GM12864 (cell line): Measurements from ENCODE around the gene ANKFN1.
A peak's percentile ranks its signal among the peaks of the same experiment; 100 is the strongest.

ENCODE experiments used
- DNase-seq: peaks from one replicate; pipeline ENCODE4 v3.0.0-alpha.2; 2011; ENCODE audit warnings: low read depth
- H3K4me3 ChIP-seq: 2 replicates; pipeline ENCODE4 v1.5.1; 2011; ENCODE audit warnings: mild to moderate bottlenecking, low read depth, low read length, control low read depth
- TF ChIP-seq, protein P1 (sequence below): IDR thresholded peaks from 2 replicates; pipeline ENCODE4 v1.5.1; 2011; ENCODE audit warnings: low read depth, mild to moderate bottlenecking, moderate library complexity, low read length, control low read depth, inconsistent platforms; ENCODE audit errors: missing control alignments

Gene ANKFN1

DNA sequence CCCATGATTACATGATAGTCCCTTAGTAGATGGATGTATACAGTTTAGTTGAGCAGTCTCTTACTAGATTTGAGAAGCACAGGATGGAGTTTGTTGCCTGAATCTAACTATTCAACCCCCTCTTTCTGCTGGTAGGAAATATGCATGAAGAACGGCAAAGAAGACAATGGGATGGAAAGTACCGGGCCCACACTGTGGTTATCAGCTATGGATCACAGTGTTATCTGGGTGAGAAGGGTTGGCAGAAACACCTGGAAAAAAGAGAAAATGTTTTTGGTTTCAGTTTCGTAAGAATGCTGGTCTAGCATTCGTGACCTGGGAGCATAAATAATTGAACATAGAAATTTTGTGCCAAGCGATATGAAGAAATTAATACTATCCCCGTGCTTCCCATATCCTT, 53.1 kb downstream of the ANKFN1 start:
- TF ChIP-seq, protein P1, sequence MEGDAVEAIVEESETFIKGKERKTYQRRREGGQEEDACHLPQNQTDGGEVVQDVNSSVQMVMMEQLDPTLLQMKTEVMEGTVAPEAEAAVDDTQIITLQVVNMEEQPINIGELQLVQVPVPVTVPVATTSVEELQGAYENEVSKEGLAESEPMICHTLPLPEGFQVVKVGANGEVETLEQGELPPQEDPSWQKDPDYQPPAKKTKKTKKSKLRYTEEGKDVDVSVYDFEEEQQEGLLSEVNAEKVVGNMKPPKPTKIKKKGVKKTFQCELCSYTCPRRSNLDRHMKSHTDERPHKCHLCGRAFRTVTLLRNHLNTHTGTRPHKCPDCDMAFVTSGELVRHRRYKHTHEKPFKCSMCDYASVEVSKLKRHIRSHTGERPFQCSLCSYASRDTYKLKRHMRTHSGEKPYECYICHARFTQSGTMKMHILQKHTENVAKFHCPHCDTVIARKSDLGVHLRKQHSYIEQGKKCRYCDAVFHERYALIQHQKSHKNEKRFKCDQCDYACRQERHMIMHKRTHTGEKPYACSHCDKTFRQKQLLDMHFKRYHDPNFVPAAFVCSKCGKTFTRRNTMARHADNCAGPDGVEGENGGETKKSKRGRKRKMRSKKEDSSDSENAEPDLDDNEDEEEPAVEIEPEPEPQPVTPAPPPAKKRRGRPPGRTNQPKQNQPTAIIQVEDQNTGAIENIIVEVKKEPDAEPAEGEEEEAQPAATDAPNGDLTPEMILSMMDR, result no peak
- no peak for DNase-seq
- no peak overlapping the region for H3K4me3 ChIP-seq

DNA sequence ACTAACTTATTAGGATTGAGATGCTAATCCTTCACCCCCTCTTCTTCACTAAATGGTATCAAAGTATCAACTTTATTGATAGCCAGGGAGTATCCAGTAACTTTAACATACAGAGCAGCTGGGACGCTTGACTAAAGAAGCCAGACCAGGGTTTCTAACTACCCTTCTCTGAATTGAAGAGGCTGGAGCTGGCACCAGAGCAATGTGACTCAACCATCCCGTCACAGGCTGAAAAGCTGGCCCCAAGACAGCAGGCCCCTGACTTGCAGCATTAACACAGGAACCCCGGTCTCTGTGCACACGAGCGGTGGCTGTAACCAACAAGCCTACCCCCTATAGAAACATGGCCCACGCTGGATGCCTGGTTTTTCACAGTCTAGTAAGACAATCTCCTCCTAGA, 59.8 kb downstream of the ANKFN1 start:
- DNase-seq, result no peak
- TF ChIP-seq, protein P1, result no peak
- H3K4me3 ChIP-seq, result no peak overlapping the region

DNA sequence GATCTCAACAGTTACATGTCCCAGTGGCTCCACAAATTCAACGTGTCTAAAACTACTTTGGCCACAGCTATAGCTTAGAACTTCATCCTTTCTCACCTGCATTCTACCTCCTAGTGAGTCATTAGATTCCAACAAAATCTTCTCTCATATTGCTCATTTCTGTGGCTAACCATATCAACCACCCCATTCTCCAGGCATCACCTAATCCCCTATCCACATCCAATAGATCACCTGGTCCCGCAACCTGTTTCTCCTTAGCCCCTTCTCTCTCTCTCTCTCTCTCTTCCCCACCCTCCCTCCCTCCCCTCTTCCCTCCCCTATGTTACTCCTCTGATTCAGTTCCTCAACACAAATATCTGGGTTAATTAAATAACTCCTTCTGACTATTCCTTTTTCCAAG, 64.6 kb downstream of the ANKFN1 start:
- no peak for DNase-seq
- TF ChIP-seq, protein P1, result no peak

DNA sequence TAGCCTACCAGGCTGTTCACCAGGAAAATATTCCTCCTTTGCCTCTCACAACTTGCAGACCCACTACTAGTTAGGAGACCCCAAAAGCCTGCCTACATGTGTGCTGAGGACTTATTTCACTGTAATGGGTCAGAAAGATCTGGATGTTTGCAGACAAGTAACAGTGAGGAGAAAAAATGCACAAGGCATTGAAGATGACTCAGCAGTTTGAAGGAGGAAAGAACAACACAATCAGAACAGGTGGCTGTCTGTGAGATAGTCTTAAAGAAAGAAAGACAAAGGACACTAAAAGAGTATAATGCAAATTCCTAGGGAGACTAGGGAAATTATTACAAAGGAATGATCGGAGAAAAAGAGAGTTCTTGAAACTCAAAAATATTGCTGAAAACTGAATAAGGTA, 69.0 kb downstream of the ANKFN1 start:
- no peak for DNase-seq
- TF ChIP-seq, protein P1, result no peak
- H3K4me3 ChIP-seq, result no peak overlapping the region

More for the DNA sequence above, 64.6 kb downstream of the ANKFN1 start:
- H3K4me3 ChIP-seq, result no peak overlapping the region

DNA sequence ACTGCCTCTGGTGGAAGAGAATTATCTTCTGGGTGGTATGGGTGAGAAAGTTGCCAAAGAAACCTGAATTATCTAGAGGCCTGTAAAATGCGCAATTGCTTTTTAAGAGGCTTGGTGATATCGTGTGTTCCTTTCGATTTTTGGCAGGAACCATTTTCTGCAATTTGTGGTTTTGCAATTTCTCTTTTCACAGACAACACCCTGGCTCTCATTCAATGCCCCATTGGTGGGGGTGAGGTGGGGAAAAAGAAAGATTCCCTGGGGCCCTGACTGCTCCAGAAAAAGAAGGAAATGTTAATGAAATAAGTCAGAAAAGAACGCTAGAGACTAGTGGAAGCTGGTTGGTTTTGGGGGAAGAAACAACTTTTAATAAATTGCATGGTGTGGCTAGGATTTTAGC, 77.4 kb downstream of the ANKFN1 start:
- TF ChIP-seq, protein P1, result no peak
- DNase-seq, result no peak
- H3K4me3 ChIP-seq, result no peak overlapping the region

DNA sequence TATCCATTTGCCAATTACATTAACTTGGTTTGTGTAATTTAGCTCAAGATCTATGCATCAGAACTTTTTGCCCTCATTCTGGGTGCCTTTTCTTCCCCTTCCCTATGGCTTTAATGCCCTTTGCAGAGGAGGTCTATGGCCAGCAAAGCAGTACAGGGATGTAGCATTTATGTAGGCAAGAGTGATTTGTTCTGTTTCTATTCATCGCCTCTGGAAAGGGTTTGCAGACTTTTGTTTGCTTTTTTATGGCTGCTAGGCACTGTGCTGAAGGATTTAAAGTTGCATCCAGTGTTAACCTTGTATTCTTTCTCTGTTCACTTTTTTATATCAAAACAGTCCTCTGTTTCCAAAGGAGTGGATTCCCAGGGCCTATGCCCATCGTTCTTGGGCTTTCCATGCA, 78.0 kb downstream of the ANKFN1 start:
- DNase-seq, result no peak
- TF ChIP-seq, protein P1, result no peak

DNA sequence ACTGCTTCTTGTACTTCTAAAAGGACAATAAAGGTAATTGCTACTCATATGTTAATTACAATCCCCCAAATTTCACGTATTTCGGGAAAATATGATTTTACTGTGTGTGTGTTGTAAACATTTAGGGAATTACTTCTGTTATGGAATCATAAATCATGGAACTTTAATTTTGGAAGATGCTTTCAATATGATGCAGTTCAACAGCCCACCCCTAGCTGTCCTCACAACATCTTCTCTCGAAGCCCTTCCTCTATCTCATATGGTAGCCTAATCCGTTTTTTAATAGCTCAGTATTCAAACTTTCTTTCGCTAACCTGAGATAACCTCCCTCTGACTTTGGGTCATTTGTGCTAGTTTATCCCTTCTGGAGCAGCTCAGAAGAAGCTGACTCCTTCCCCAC, 78.4 kb downstream of the ANKFN1 start:
- no peak overlapping the region for H3K4me3 ChIP-seq
- DNase-seq, result no peak
- TF ChIP-seq, protein P1, result peak; percentile 16

More for the DNA sequence above, 78.0 kb downstream of the ANKFN1 start:
- no peak overlapping the region for H3K4me3 ChIP-seq
